NCI-H2227 treated with DMSO at 0.1 percent for 48 hours (cell line): Measurements from ENCODE around the gene TCF7L1.
A peak's percentile ranks its signal among the peaks of the same experiment; 100 is the strongest.
"Not testable (repeated sequence)": the region's sequence is repeated elsewhere in the genome, so short reads cannot be mapped to it uniquely, and the experiment has no call there.

Experiments
- DNase-seq: peaks from one replicate; lab custom pipeline; 2025; lab: John Stamatoyannopoulos, UW

The TCF7L1 gene

DNA sequence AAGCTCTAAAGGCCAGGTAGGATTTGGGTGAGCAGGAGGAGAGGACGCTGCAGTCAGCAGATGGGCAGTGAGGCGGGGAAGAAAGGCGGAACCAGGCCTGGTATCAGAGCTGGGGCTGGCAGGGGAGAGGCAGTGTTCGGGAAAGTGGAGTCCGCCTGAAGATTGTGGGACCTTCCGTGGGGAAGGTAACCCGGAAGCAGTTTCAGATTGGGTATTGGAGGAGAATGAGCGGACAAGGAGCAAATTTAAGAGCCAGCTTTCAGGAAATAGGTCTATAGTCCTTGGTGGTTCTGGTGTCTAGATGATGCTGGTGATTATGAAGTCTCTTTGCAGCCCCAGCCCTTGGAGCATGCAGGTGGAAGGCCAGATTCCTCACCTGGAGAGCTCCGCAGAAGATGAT lies 51.0 kb downstream of the TCF7L1 start:
- DNase-seq = no peak

DNA sequence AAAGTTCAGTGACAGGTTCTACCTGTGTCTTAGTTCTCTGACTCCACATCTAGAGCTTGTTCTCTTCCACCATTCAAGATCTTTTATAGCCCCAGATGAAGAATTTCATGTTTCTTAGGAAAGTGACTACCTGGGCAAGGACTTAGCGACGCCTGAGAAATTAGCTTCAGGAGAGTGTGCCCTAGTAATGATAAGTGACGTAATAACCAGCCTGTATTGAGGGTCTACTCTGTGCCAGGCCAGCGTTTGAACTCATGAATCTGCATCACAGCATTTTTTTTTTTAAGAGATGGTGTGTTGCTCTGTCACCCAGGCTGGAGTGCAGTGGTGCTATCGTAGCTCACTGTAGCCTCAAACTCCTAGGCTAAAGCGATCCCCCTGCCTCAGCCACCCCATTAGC lies 51.8 kb downstream of the TCF7L1 start:
- no peak for DNase-seq

DNA sequence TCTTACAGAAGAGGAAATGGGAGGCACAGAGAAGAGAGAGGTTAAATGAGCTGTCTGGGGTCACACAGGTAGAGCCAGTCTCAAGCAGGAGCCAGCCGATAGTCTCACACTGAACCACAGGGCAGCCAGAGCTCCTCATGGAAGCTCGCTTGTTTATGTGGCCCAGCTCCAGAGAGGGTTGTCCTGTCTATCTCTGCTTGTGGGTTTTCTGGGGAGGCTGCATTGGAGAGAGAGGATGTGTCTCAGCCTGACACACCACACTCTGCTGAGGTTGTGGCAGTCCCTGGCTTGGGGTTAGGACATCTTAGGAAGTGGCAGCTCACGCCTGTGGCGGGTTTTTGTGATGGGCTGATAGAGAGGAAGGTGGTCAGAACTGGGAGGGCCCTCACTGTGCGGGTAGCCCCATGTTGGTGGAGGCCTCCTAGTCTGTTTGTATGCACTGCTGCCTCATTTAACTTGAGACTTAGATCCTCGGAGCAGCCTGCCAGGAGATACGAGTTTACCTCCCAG lies 52.3 kb downstream of the TCF7L1 start:
- no peak for DNase-seq

DNA sequence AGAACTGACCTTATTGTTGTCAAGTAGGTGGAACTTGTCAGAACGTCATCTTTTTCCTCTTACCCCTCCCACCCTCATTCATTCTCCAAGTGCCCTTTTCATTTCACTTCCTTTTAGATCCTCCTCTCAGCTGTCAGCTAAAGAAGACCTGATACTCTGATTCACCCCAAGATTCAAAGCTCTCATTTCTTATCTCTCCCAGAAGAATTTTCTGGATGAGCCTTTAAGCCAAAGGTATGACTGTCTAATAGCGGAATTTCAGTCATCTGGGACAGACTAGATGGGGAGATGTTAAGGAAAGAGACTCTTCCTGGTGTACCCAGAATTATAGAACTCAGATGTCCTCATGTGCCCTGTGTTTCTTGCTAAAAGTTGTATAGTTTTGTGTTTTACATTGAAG lies 53.9 kb downstream of the TCF7L1 start:
- DNase-seq = no peak

DNA sequence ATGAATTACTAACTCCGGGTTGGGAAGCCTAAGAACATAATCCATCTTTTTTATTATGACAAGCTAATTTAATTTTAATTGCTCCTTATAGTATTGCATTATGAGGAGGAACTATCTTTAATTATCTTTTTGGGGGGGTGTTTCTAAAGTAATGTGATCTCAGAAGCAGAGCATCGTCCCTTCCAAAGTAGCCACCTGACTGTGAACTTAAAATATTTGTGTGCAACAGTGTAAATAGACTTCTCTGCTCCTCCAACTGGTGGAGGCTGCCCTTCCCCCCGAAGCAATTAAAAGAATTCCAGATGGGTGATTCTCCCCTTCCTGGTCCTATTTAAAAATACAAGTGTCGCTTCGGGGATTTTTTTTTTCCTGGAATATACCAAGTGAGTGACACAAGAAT lies 55.7 kb downstream of the TCF7L1 start:
- DNase-seq = no peak

DNA sequence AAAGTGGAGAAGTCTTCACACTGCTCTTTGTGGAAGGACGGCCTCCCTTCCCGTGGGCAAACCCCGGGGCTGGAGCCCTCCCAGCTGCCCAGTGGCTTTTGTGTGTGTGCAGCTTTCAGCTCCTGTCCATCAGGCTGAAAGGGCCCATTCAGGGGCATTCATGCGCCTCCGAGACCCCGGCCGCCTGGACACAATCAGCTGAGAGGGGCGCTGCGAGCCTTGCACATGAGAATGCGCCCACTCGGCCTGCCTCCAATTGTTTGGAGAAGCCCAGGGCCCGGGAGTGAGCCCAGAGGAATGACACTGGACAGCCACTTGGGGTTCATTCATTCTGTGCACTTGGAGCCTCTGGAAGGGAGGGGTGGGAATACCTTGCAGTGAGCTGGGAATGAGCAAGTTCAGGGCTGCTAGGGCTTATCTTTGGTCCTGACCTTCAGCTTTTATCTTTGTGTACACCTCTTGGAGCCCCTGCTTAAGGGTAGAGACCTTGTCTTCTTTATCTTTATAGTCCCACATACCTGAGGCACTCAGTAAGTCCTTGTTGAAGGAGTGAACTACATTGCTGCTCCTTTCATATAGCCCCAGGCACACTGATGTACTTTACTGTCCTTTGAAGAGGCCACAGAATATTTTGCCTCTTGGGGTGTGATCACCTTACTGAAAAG lies 56.5 kb downstream of the TCF7L1 start:
- no peak for DNase-seq

DNA sequence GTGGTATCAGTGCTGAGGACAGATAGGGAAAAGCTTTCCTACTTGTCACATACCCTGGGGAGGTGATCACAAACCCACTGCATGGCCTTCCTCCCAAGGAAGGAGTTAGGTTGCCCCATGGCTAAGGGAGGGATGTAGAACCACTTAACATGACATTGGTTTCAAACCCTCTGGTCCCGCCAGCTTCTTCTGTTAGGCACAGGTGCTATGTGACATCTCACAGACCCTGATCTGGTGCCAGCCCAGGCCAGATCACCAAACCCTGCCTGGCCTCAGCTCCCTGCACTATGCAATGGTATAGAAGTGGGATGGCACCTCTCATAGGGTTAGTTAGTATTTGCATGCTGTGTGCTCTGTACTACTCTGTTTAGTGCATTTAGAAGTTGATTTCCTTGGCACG lies 58.0 kb downstream of the TCF7L1 start:
- no peak for DNase-seq

DNA sequence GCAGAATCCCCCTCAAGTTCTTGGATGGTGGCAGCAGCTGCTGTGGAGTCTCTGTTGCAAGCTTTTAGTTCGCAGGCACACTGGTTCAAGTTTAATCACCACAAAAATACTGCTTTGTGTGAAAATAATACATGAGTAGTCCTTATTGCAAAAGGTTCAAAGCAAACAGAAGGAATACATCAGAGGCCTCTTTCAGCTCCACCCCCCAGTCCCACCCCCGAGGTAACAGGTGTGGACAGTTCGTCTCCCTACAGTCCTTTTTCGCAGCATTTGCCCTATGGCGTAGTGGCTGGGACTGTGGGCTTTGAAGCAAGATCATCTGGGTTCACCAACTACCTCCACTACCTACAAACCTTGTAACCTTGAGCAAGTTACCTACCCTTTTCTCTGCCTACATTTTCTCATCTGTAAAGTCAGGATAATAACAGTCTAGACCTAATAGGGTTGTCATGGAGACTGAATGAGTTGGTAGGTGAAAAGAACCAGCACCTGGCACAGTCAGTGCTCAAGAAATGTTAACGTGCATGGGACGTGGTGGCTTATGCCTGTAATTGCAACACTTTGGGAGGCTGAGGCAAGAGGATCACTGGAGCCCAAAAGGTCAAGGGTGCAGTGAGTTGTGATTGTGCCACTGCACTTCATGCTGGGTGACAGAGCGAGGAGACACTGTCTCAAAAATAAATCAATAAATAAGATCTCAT lies 61.7 kb downstream of the TCF7L1 start:
- no peak for DNase-seq

DNA sequence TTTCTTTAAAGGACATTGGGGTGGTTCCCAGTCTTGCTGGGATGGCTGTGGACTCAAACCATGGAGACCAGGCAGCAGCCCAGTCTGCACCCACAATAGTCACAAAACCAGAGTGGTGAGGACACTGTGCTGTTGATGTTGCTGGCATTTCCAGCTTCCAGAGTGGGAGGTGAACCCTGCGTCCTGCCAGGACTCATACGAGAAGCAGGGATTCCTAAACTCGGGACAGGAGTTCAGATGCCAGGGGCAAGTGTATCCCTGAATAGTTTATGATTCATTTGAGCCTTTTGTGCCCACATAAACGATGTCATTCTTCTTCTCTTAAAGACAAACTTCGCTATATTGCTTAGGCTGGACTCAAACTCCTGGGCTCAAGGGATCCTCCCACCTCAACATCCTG lies 62.8 kb downstream of the TCF7L1 start:
- no peak for DNase-seq

DNA sequence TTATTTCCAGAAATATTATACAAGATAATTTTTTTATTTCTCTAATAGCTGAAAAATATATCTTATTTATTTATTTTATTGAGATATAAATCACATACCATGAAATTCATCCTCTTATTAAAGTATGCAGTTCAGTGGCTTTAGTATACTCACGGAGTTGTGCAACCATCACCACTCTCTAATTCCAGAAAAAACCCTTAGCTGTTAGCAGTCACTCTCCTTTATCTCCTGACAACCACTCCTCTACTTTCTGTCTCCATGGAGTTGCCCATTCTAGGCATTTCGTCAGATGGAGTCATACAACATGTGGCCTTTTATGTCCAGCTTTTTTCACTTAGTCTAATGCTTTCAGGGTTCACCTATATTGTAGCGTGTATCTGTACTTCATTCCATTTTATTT lies 66.5 kb downstream of the TCF7L1 start:
- no peak for DNase-seq

DNA sequence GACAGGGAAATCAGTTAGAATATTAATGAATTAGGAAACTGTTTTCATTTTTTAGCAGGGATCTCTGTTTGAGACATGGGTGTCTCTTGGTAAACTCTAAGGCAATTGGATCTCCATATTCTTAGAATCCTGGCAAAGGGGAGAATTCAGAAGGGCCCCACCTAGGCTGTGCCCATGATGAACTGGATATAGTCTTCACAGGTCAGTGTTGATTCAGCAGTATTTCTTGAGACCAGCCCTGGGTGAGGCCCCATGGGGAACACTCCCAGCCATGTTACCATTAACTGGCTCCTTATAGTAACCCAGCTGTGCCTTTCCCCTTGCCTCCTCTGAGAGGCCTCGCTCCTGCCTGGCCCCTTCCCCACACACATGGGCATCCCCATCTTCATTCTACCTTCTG lies 76.7 kb downstream of the TCF7L1 start:
- DNase-seq = no peak

DNA sequence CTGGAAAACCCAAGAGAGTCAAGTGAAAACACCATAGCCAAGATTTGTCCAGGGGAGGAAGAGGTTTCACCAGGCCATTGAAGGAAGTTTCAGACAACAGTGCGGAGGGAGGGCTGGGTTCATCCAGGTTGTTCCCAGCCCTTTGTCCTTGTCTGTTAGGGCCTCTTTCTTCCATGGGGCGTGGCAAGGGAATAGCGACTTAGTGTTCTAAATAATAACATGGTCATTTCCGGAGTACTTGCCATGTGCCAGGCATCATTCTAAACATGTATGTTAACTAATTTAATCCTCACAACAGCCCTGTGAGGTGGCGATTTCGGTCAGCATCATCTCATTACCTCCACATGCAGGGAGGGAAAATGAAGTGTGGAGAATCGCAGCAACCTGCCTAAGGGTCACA lies 77.3 kb downstream of the TCF7L1 start:
- no peak for DNase-seq

DNA sequence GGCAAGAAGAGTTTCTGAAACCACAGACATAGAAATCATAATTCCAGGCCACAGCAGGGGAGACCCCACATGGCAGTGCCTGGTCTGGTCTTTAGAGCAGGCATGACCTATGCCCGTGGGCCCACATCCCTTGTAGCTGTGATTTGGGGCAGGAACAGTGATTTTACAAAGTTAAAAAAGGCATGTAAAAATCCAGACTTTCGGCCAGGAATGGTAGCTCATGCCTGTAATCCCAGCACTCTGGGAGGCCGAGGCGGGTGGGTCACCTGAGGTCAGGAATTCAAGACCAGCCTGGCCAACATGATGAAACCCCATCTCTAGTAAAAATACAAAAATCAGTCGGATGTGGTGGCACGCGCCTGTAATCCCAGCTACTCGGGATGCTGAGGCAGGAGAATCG lies 78.4 kb downstream of the TCF7L1 start:
- DNase-seq = not testable (repeated sequence)

DNA sequence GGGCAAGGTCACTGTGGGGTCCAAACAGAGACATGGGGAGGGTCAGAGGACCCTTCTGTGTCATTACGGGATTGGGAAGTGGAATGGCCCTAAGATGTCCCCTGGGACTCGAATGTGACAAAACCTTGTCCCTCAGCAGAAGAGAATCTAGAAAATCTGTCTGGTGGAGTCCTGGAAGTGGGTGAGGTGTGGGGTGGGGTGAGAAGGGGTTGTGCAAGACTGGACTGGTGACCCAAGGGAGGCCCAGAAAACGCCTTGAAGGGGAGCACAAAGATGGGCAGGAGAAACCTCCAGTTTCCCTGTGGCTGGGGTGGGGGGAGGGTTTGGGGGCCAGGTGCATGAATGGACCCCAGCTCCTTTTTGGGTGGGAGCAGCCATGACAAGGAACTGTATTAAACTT lies 79.6 kb downstream of the TCF7L1 start:
- DNase-seq = no peak

DNA sequence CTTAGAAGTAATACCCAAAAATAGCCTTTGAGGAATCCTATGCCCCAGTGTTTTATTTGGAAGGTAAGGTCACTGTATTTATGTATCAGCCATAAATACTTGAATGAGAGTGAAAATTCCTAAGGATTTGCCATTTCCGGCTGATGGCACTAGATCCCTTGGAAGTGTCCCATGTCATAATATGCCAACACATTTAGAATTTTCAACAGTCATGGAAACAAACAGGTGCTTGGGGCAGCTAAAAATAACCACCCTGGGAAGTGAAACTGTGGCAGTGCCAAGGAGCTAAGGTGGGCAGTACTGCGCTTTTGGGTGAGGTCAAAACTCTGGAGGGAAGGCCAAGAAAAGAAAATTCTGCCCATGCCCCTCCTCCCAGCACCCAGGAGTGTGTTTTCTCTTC lies 80.2 kb downstream of the TCF7L1 start:
- no peak for DNase-seq

DNA sequence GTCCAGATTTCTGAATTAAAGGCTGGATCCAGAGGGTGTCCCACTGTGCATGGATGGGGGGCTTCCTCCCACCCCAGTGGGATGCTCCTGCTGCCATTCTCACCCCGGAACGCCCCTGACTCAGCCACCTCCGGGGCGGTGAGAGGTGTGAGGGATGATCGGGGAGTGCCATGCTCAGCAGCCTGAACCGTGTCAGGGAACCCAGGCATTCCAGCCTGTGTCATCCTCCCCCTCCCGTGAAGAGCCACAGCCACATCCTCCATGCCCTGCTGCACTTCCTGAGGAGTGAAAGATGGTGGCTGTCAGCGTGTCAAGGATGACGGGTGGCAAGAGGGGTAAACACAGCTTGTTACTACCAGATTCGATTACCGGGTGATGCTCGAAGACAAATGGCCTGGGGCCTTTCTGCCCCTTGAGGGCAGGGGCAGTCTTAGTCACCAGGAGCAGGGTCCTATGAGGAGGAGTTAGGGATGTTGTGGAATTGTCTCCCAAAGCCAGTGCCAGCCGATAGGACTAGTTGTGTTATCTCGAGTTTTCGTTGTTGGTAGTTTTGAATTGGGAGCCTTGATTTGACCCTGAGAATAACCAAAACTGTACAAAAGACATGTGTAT lies 80.8 kb downstream of the TCF7L1 start:
- no peak for DNase-seq

DNA sequence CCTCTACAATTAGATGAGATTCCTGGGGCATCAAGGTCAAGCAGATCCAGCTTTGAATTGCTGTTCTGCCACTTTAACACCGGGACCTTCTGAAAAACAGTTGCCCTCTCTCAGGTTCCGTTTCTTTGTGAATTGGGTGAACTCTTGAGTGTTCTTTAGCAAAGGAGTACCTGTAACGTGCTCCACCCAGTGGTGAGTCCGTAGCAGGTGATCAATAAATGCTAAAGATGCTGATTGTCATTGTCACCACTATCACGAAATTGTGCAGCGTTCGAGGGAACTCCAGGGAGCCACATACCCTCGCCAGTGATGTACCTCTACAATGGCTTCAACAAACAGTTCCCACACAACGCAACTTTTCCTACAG lies 81.9 kb downstream of the TCF7L1 start:
- no peak for DNase-seq

DNA sequence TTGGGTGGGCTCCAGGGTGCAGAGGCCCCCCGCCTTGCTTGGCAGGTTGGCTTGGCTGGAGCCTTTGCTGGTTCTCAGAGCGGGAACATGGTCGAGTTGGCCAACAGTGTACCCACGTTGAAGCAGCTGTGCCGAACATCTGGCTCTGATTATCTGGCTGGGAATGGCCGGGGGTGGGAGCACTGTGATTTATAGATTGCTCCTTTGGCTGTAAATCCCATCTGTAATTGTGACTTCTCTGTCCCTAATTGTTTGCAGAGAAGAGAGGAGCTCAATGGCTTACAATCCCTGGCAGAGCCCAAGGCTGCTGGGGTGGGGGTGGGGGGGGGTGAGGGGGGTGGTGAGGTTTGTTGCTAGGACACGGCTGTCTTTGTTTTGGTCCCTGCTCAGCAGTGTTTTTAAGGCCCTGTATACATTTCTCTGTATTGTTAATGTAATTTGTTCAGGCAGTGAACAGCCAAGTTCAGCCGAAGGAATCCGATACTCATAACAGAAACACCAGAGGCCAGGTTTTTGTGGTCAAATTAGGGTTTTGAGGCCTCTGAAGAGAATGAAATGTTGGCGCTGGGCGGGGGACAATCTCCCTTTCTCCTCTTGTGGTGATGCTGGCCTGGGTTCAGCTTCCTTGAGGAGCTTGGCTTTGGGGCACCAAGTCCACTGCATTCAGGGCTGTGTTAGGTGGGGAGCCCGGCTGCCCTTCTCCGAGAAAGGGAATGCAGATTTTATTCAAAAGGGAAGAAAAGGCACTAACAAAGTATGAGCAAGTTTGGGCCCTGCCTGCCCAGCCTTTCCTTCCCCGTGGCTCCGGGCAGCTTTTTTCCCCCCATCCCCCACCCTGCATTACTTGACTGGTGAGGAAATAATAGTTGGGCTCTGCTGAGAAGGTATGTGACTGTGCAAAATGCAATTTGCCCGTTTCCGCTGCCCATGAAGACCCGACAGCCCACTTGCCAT lies 82.5 kb downstream of the TCF7L1 start:
- peak; percentile 66 for DNase-seq

DNA sequence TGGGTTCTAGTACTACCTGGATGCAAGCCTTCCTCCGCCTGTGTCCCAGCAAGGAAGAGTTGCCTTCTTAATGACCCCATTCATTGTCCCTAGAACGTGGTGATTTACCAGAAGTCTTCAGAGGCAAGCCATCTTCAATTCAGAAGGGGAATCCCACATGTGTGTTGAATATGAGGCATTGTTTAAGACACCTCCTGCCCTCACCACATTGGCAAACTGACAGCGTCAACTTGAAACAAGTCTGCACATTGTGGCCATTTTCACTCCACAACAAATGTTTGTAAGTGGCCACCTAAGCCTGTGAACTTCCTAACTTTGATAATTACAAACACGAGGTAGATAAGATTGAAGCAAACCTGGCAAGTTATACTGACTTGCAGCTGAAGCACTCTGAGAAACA lies 83.7 kb downstream of the TCF7L1 start:
- no peak for DNase-seq

DNA sequence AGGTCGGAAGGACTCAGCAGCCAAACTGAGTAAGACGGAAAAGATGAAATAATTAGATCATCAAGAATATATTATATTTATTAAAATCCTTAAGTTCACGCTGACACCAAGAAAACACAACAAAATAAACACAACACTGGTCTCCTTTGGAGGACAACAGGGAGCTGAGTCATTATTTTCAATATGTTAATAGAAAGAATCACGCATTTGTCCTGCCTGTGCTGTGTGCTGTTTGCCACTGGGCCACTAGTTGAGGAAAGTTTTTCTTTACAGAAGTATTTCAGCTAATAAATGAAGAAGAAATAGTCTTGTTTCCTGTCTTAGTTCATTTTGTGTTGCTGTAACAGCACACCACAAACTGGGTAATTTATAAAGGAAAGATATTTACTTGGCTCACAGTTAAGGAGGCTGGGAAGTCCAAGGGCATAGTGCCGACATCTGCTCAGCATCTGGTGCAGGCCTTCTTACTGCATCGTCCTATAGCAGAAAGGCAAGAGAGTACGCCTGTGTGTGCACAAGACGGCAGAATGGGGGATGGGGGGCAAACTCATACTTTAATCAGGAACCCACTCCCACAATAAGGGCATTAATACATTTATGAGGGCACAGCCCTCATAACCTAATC lies 88.0 kb downstream of the TCF7L1 start:
- no peak for DNase-seq

DNA sequence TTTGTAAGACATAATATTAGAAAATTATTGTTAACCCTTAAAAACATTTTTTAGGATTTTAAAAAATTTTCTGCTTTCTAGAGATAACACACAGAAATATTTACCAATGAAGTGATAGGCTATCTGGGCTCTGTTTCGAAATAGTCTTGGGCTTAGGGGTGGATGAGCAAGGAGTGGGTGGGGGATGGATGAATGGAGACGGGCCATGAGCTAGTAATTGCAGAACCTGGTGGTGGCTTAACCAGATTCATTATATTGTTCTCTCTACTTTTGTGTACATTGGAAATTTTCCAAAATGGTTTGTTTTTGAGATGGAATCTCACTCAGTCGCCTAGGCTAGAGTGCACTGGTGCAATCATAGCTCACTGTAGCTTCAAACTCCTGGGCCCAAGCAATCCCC lies 89.6 kb downstream of the TCF7L1 start:
- no peak for DNase-seq

DNA sequence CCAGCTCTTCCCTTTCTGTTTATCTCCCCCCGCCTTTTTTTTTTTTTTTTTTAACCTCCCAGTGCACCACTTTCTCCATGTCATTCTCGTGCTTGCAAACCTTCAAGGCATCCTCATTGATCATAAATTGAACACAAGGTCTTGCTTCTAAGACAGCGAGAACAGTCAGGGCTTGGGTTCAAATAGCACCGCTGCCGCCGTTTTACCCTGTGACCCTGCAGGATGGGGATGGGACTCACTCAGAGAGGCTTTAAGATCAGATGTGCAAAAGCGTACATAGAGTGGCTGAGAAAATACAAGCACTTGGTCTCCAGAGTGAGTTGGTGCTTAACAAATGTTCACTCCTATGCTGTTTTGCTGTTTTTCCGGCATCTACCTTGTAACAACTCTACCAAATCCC lies 93.6 kb downstream of the TCF7L1 start:
- DNase-seq = no peak
